ENCODE results near the gene PRPF19. TPM values are rescaled to one million over a fixed set of nuclear protein-coding genes. Genes with fewer than 3 reads are reported as not detected.

The PRPF19 gene
- polyA plus RNA-seq, 1 of the 3 experiments (the other 2 are of a cell fraction): 58.9 TPM

DNA sequence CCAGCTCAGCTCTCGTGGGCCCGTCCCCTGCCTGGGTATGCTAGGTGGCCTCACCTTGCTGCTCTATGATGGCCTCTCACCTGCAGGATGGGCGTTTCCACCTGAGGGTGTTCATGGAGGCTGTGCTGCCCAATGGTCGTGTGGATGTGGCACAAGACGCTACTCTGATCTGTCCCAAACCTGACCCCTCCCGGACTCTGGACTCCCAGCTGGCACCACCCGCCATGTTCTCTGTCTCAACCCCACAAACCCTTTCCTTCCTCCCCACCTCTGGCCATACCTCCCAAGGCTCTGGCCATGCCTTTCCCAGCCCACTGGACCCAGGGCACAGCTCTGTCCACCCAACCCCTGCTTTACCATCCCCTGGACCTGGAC lies 36.9 kb downstream of the PRPF19 start:
- Histone ChIP-seq H3K9me2 (no peaks in the 10 kb centered on the region), H3K36me3 (replicated peaks in 1 of 2; ENCODE audit: control insufficient read depth in 1 of 2, insufficient read depth in 2 of 2, low read length in 1 of 2) (no peaks in the 10 kb centered on the region), H2AFZ (ENCODE audit: low read depth) (no peak overlapping the region), H3K27ac (ENCODE audit: low read depth in 2 of 2, low read length in 1 of 2) (no peak overlapping the region), H3K4me1 (ENCODE audit: control insufficient read depth in 1 of 2, insufficient read depth in 2 of 2, low read depth in 1 of 2, low read length in 1 of 2) (peaks cover 0 to 8% of the 10 kb centered on the region in 2 experiments; a peak in 1 of 4 replicates), H3K4me3 (ENCODE audit: low read depth in 2 of 2, low read length in 1 of 2) (no peak overlapping the region), H3F3A (replicated peaks; ENCODE audit: insufficient read depth) (no peaks in the 10 kb centered on the region), H3K27me3 (ENCODE audit: insufficient read depth) (no peaks in the 10 kb centered on the region; the same call in 1 of the 2 replicates), H3K79me2 (ENCODE audit: insufficient read depth) (no peaks in the 10 kb centered on the region), H3K9me3 (no peaks in the 10 kb centered on the region), H3K9ac (no peak overlapping the region), H3K4me2 (no peak overlapping the region), H4K20me1 (ENCODE audit: insufficient read depth) (no peaks in the 10 kb centered on the region)
- 67% methylated on average over 1 of the region's 7 CpGs for WGBS (ENCODE audit: low lambda C conversion rate)
- POLR2A ChIA-PET: no interaction called here
- TF ChIP-seq FOSL2 (IDR thresholded peaks at IDR 0.05; ENCODE audit: borderline replicate concordance, low read depth) (no peak), EZH2phosphoT487 (IDR thresholded peaks at IDR 0.05; ENCODE audit: borderline replicate concordance, low read depth) (no peak), MEF2A (IDR thresholded peaks at IDR 0.05; ENCODE audit: borderline replicate concordance, low read depth) (no peak)
- TF ChIP-seq, protein P1, sequence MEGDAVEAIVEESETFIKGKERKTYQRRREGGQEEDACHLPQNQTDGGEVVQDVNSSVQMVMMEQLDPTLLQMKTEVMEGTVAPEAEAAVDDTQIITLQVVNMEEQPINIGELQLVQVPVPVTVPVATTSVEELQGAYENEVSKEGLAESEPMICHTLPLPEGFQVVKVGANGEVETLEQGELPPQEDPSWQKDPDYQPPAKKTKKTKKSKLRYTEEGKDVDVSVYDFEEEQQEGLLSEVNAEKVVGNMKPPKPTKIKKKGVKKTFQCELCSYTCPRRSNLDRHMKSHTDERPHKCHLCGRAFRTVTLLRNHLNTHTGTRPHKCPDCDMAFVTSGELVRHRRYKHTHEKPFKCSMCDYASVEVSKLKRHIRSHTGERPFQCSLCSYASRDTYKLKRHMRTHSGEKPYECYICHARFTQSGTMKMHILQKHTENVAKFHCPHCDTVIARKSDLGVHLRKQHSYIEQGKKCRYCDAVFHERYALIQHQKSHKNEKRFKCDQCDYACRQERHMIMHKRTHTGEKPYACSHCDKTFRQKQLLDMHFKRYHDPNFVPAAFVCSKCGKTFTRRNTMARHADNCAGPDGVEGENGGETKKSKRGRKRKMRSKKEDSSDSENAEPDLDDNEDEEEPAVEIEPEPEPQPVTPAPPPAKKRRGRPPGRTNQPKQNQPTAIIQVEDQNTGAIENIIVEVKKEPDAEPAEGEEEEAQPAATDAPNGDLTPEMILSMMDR (IDR thresholded peaks at IDR 0.05): no peak
- DNase-seq: no peak
- CTCF ChIA-PET: interaction anchor here (1.3 to 7.7 kb wide), 2 partner anchors 18 to 39 kb away, joined by 5 to 56 read pairs; no protein-coding TSS in a partner anchor

DNA sequence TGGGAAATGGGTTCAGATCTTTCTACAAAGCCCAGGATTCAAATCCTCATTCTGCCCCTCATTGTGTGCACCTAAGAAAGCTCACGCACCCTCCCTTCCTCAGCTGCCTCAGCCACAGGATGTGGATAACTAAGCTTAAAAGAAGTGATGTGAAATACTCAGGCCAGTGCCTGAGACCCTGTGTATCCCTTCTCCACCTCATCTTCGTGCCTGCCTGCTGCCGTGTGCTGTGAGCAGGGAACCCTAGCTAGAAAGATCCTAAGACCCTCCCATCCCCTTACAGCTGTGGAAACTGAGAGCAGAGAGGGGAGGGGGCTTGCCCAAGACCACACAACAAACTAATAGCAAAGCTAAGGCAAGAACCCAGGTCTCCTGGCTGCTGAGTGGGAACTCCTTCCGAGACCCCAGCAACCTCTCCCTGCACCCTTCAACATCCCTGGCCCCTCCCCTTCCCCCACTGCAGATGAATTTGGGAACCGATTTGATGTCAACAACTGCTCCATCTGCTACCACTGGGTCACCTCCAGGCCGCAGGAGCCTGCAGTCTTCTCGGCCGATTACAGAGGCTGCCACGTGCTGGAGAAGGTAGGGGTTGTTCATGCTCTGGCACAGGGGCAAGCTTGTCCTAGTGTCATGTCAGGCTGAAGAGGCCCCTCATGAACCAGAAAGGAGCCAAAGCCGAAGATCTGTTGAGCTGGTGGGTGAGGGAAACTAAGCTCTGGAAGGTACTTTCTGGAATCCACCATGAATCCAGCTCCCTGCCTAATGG lies 37.5 kb downstream of the PRPF19 start:
- Histone ChIP-seq H3K9me2 (no peaks in the 10 kb centered on the region), H3K4me2 (no peak overlapping the region), H3K79me2 (ENCODE audit: insufficient read depth) (no peaks in the 10 kb centered on the region), H2AFZ (ENCODE audit: low read depth) (no peak overlapping the region), H3K4me1 (ENCODE audit: control insufficient read depth in 1 of 2, insufficient read depth in 2 of 2, low read depth in 1 of 2, low read length in 1 of 2) (peaks cover 0 to 8% of the 10 kb centered on the region in 2 experiments; a peak in 1 of 4 replicates), H3K9me3 (no peaks in the 10 kb centered on the region), H3K36me3 (replicated peaks in 1 of 2; ENCODE audit: control insufficient read depth in 1 of 2, insufficient read depth in 2 of 2, low read length in 1 of 2) (no peaks in the 10 kb centered on the region), H3K9ac (no peak overlapping the region), H3F3A (replicated peaks; ENCODE audit: insufficient read depth) (no peaks in the 10 kb centered on the region), H3K27me3 (ENCODE audit: insufficient read depth) (no peaks in the 10 kb centered on the region; the same call in 1 of the 2 replicates), H3K4me3 (ENCODE audit: low read depth in 2 of 2, low read length in 1 of 2) (no peak overlapping the region), H3K27ac (ENCODE audit: low read depth in 2 of 2, low read length in 1 of 2) (no peak overlapping the region), H4K20me1 (ENCODE audit: insufficient read depth) (no peaks in the 10 kb centered on the region)
- ChIA-PET POLR2A (no interaction called here), CTCF (interaction anchor here (7.7 kb wide), 1 partner anchor 38 kb away, joined by 56 read pairs; no protein-coding TSS in a partner anchor)
- DNase-seq: no peak
- 75% methylated on average over 9 of the region's 10 CpGs for WGBS (ENCODE audit: low lambda C conversion rate)
- TF ChIP-seq, protein P2, sequence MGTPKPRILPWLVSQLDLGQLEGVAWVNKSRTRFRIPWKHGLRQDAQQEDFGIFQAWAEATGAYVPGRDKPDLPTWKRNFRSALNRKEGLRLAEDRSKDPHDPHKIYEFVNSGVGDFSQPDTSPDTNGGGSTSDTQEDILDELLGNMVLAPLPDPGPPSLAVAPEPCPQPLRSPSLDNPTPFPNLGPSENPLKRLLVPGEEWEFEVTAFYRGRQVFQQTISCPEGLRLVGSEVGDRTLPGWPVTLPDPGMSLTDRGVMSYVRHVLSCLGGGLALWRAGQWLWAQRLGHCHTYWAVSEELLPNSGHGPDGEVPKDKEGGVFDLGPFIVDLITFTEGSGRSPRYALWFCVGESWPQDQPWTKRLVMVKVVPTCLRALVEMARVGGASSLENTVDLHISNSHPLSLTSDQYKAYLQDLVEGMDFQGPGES (IDR thresholded peaks at IDR 0.05; ENCODE audit: low read depth, low read length): no peak
- TF ChIP-seq MEF2A (IDR thresholded peaks at IDR 0.05; ENCODE audit: borderline replicate concordance, low read depth) (no peak), GATA2 (CRISPR knock-in tag; IDR thresholded peaks at IDR 0.05) (no peak), FOXJ3 (CRISPR knock-in tag; IDR thresholded peaks at IDR 0.05) (no peak), ELF1 (IDR thresholded peaks at IDR 0.05) (no peak), MXI1 (IDR thresholded peaks at IDR 0.05; ENCODE audit: low read depth, low read length) (no peak), NRF1 (IDR thresholded peaks at IDR 0.05; ENCODE audit: low read depth, low read length) (no peak), YY1 (IDR thresholded peaks at IDR 0.05; ENCODE audit: low read depth) (no peak), TCF12 (IDR thresholded peaks at IDR 0.05) (no peak), RCOR1 (IDR thresholded peaks at IDR 0.05; ENCODE audit: low read length) (no peak), RXRA (IDR thresholded peaks at IDR 0.05; ENCODE audit: borderline replicate concordance, low read depth) (no peak), TEAD4 (IDR thresholded peaks at IDR 0.05; ENCODE audit: borderline replicate concordance, insufficient read depth) (no peak), SMC3 (IDR thresholded peaks at IDR 0.05; ENCODE audit: low read depth, low read length) (no peak)
- TF ChIP-seq, protein P1 (IDR thresholded peaks at IDR 0.05): no peak
- TF ChIP-seq, protein P3, sequence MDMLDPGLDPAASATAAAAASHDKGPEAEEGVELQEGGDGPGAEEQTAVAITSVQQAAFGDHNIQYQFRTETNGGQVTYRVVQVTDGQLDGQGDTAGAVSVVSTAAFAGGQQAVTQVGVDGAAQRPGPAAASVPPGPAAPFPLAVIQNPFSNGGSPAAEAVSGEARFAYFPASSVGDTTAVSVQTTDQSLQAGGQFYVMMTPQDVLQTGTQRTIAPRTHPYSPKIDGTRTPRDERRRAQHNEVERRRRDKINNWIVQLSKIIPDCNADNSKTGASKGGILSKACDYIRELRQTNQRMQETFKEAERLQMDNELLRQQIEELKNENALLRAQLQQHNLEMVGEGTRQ (IDR thresholded peaks at IDR 0.05; ENCODE audit: borderline replicate concordance, low read depth, low read length): no peak
- TF ChIP-seq, protein P4, sequence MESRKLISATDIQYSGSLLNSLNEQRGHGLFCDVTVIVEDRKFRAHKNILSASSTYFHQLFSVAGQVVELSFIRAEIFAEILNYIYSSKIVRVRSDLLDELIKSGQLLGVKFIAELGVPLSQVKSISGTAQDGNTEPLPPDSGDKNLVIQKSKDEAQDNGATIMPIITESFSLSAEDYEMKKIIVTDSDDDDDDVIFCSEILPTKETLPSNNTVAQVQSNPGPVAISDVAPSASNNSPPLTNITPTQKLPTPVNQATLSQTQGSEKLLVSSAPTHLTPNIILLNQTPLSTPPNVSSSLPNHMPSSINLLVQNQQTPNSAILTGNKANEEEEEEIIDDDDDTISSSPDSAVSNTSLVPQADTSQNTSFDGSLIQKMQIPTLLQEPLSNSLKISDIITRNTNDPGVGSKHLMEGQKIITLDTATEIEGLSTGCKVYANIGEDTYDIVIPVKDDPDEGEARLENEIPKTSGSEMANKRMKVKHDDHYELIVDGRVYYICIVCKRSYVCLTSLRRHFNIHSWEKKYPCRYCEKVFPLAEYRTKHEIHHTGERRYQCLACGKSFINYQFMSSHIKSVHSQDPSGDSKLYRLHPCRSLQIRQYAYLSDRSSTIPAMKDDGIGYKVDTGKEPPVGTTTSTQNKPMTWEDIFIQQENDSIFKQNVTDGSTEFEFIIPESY (IDR thresholded peaks at IDR 0.05; ENCODE audit: borderline replicate concordance, low read depth): no peak
